HG02884 (cell line): ENCODE data around the gene GLTPD2.

Experiments
- ATAC-seq: cut with Tn5 transposase; IDR thresholded peaks from one replicate; pipeline ENCODE4 v1.9.1; 2021; ENCODE audit warnings: mild to moderate bottlenecking, moderate library complexity; ENCODE audit not compliant: unreplicated experiment

Gene GLTPD2

DNA sequence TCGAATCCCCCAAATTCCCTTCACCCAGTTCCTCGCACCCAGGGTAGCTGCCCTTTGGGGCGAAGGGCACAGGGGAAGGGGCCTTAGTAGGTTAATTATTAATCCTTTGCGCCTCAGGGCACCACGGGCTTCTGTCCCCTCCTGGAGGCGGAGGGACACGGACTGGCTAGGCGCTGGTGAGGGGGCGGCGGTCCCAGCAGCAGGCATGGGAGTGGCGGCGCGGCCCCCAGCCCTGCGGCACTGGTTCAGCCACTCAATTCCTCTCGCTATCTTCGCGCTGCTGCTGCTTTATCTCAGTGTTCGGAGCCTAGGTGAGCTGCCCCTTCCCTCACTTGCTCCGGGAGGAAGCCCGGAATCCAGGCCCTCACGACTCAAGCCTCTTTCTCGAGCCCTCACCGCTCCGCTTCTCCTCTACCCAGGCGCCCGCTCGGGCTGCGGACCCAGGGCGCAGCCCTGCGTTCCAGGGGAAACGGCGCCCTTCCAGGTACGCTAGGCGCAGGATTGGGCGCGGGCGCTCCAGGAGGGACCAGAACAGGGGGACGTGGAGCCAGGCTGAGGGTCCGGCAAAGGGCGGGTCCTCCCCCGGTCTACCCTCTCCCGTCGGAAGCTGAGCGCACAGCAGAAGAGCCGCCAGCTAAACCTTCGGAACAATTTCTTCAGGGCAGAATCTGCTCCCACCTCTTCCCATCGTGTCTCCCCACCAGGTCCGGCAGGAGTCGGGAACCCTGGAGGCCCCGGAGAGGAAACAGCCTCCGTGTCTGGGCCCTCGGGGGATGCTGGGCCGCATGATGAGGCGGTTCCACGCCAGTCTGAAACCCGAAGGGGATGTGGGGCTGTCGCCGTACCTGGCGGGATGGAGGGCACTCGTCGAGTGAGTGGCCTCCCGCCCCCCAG is at the start of gene GLTPD2:
TSS of gene GLTPD2 (plus strand) at position 158 of the 894 bp plus-strand sequence. CDS start at position 206, 48 bp downstream.
- ATAC-seq = no peak

GRCh38 chr17:4739122-4740024 is 49.4 kb upstream of the GLTPD2 start, which contains the start of the genes CXCL16 and ZMYND15:
CXCL16 (minus strand) TSS chr17:4739928; CDS start chr17:4739339, 589 bp downstream.
ZMYND15 (plus strand) TSS chr17:4739833; CDS start chr17:4740549, 716 bp downstream.
- no peak for ATAC-seq

DNA sequence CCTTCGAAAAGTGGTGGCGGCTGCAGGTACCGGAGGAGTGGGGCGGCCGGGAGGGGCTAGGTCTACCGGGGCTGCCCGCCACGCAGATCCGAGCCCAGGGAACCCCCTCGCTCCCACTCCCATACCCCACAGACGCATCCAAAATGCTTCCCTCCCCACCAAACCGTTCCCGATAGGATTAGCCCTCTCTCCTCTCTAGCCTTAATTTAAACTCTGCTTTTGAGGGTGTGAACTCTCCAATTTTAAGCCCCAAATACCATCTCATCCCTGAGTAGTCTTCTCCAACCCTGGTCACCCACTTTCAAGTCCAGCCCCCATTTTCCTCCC is 48.8 kb upstream of the GLTPD2 start:
- ATAC-seq = no peak

DNA sequence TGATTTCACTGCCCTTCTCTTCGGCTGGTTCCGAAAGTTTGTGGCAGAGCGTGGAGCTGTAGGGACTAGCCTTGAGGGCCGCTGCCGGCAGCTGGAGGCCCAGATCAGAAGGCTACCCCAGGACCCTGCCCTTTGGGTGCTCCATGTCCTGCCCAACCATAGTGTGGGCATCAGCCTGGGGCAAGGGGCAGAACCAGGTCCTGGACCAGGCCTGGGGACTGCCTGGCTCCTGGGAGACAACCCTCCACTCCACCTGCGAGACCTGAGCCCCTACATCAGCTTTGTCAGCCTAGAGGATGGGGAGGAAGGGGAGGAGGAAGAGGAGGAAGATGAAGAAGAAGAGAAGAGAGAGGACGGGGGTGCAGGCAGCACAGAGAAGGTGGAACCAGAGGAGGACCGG is 48.2 kb upstream of the GLTPD2 start:
- ATAC-seq = no peak

- ATAC-seq = no peak
Observed at GRCh38 chr17:4741544-4741943, 47.2 kb upstream of the GLTPD2 start.

DNA sequence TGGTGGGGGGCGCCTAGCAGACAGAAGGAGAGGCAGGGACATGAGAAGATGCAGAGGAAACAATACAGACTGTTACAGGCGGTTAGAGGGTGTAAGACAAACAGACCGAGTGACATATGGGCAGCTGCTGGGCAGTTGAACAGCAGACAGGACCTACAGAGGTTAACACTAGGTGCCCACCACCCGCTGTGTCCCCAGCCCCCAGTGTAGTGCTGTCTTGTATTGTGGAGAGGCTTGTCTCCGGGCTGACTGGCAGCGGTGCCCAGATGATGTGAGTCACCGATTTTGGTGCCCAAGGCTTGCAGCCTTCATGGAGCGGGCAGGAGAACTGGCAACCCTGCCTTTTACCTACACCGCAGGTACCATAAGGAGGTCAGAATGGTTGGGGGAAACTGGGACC is 46.6 kb upstream of the GLTPD2 start:
- no peak for ATAC-seq

GRCh38 chr17:4742629-4743028 is 46.1 kb upstream of the GLTPD2 start:
- no peak for ATAC-seq

DNA sequence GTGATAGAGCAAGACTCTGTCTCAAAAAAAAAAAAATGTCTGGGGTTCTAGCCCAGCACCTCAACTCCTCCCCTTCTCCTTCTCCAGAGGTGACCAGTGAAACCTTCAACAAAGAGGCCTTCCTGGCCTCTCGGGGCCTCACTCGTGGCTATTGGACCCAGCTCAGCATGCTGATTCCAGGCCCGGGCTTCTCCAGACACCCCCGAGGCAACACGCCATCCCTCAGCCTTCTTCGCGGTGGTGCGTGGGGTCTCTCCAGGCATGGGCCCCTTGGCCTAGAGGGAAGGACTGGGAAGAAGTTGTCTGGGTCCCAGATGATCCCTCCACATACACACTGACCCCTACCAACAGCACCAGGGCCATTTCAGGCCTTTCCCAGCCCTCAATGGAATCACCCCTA is 45.5 kb upstream of the GLTPD2 start:
- no peak for ATAC-seq

GRCh38 chr17:4743898-4744297 is 44.9 kb upstream of the GLTPD2 start:
- no peak for ATAC-seq

DNA sequence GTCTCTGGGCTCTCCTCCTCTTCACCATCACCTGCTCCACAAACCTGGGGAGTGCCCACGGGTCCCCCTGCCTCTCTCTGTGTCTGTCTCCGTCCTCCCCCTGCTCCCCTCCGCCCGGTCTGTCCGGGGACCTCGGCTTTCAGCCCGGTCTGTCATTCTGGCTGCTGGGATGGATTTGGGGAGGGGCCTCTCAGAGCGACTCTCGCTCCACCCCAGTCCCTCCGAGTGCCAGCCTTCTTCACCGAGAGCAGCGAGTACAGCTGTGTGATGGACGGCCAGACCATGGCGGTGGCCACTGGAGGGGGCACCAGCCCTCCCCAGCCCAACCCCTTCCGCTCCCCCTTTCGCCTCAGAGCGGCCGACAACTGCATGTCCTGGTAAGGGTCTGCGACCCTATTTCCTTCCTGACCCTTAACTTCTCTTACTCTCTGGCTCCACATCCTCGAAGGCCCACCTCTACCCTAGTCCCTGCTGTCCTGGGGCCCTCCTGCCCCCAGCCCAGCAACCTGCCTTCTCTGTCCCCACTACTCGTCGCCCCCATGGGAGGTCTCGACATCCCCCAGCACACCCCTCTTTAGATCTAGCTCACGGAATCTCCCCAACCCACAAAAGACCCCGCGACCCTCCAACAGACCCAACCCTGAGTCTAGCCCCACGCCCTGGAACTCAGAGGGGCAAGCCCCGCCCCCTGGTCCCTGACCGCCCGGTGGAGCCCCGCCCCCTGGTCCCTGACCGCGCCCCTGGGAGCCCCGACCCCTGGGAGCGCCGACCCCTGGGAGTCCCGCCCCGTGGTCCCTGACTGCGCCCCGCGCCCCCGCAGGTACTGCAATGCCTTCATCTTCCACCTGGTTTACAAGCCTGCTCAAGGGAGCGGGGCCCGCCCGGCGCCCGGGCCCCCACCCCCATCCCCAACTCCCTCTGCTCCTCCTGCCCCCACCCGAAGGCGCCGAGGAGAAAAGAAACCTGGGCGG is 43.5 kb upstream of the GLTPD2 start:
- no peak for ATAC-seq

GRCh38 chr17:4747847-4748246 is 40.9 kb upstream of the GLTPD2 start:
- ATAC-seq = no peak

DNA sequence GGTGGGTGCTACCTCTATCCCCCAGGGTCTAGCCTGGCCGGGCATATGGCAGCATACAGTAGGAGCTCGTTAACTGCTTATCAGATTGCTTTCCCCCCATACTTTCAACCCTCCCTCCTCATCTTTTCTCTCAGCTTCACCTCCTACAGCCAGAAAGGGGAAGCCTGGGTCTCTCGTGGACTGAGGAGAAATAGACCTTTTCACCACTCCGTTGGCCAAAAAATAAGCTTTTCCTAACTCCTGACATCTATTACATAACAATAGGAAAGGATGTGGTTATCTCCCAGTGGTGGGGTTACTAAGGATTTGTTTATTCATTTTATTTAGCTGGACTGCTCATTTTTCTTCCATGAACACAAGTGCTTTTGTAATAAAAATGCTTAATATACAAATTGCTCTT is 40.1 kb upstream of the GLTPD2 start:
- no peak for ATAC-seq

DNA sequence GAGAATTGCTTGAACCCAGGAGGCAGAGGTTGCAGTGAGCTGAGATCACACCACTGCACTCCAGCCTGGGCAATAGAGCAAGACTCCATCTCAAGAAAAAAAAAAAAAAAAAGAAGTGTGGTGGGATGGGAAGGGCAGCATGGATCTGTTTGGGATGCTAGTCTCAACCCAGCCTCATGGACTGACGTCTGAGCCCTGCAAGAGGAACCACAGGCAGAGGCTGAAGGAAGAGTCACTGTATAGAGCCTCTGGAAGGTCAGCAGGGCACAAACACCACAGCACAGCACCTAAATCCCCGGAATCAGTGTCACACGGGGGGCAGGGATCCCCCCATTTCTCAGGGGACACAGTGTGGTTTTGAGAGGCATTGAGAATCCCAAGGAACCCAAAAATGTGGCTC is 38.2 kb upstream of the GLTPD2 start:
- no peak for ATAC-seq

DNA sequence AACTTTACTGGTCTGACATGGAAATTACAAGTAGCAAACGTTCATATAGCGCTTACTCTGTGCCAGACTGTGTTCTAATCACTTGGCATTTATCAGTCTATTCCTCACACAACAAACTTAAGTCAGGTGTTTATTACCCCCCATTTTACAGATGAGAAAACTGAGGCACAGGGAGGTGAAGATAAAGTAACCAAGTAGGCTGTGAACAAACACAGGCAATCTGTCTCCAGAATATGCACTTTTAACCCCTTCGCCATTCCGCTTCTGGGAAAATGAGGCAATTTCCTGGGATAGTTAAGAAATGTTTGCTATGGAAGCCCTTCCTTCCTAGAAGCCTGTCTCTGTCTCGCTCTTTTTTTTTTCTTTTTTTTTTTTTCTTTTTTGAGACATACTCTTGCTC is 36.8 kb upstream of the GLTPD2 start:
- ATAC-seq = no peak

GRCh38 chr17:4753392-4753791 is 35.4 kb upstream of the GLTPD2 start:
- ATAC-seq = no peak

DNA sequence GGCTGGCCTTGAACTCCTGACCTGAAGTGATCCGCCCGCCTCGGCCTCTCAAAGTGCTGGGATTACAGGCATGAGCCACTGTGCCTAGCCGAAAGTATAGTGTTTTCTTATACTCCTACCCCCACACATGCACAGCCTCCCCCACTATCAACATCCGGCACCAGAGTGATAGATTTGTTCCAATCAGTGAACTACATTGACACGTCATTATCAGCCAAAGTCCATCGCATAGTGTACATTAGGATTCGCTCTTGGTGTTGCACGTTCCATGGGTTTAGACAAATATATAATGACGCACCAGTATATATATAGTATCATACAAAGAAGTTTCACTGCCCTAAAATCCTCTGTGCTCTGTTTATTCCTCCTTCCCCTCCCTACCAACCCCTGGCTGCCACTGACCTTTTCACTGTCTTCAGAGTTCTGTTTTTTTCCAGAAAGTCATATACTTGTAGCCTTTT is 29.0 kb upstream of the GLTPD2 start:
- no peak for ATAC-seq

GRCh38 chr17:4764595-4764994 is 24.2 kb upstream of the GLTPD2 start:
- no peak for ATAC-seq

DNA sequence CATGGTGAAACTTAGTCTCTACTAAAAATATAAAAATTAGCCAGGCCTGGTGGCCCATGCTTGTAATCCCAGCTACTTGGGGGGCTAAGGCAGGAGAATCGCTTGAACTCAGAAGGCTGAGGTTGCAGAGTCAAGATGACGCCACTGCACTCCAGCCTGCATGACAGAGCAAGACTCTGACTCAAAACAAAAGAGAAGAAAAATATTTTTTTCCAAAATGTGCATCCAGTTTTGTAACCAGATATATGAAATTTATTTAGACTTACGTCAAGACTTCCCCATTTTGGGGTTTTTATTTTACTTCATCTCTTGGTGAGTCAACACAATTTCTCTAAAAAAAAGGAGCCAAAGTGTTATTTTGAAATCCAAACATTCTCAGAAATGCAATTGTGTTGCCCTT is 22.6 kb upstream of the GLTPD2 start:
- ATAC-seq = no peak

DNA sequence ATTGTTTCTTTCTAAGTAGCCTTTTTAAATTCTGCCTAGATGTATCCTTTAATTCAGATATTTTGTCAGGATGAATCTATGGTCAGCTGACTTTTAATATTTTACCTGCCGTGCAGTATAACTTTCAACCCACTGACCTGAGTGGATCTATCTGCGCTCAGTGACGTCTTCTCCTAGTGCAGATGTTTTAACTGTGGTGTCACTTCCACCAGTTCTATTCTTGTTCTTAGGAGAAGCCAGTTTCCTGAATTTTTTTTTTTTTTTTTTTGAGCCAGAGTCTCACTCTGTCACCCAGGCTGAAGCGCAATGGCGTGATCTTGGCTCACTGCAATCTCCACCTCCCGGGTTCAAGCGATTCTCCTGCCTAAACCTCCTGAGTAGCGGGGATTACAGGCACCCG is 22.0 kb upstream of the GLTPD2 start:
- ATAC-seq = no peak

DNA sequence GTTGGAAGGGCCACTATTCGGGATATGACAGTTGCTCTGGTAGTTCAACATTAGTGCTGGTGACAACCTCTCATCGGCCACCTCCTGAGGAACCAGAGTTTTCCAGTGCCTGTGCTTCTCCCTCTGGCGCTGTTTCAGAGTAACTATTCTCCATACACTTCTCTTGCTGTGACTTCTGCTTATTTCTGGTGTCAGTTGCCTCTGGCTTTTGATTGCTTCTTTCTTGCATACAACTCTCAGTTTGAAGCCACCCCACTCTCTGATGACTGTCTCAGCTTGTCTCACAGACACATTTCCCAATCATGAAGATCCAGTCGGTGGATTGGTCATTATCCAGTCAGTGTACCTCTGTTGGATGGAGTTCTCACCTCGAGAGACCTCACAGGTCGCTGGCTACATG is 20.5 kb upstream of the GLTPD2 start:
- no peak for ATAC-seq

DNA sequence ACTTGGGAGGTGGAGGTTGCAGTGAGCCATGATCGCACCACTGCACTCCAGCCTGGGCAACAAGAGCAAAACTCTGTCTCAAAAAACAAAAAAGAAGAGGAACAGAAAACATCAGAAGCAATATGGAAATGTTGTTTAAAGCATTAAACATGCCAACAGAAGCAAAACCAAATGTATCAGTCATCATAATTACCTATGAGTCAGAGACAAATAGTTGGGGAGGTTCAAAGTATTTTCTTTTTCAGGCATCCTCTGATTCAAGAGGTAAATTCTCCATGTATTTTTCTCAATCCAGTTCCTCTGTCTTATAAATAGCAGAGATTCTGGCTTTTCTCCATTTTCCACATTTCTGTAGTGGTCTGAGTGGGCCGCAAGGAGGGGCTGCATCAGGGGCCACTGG is 19.1 kb upstream of the GLTPD2 start:
- ATAC-seq = no peak
